Neuronal stem cell (in vitro differentiated cells): ENCODE data around the gene SYNGR3.
"Not testable (repeated sequence)": the region's sequence is repeated elsewhere in the genome, so short reads cannot be mapped to it uniquely, and the experiment has no call there.

Experiments used
- DNase-seq: peaks from one replicate; pipeline ENCODE4 v3.0.0-alpha.2; 2013; ENCODE audit warnings: low spot score
- H2AFZ ChIP-seq: one replicate; pipeline ENCODE4 v1.6.1; 2013; ENCODE audit warnings: mild to moderate bottlenecking, low read length, inconsistent platforms
- H2AK5ac ChIP-seq: 2 replicates; pipeline ENCODE4 v1.6.1; 2013; ENCODE audit warnings: low read depth, mild to moderate bottlenecking, inconsistent platforms, low read length, moderate library complexity, mixed read lengths
- H2BK120ac ChIP-seq: 2 replicates; pipeline ENCODE4 v1.6.1; 2013; ENCODE audit warnings: low read depth, mild to moderate bottlenecking, inconsistent platforms, low read length, moderate library complexity, mixed read lengths
- H2BK12ac ChIP-seq: one replicate; pipeline ENCODE4 v1.6.1; 2013; ENCODE audit warnings: low read length, inconsistent platforms
- H2BK15ac ChIP-seq: 2 replicates; pipeline ENCODE4 v1.6.1; 2013; ENCODE audit warnings: mild to moderate bottlenecking, low read length, inconsistent platforms, mixed read lengths
- H2BK5ac ChIP-seq: one replicate; pipeline ENCODE4 v1.6.1; 2013; ENCODE audit warnings: inconsistent platforms, mild to moderate bottlenecking, low read length, moderate library complexity
- H3K14ac ChIP-seq: one replicate; pipeline ENCODE4 v1.6.1; 2013; ENCODE audit warnings: low read length, inconsistent platforms
- H3K18ac ChIP-seq: 2 replicates; pipeline ENCODE4 v1.6.1; 2013; ENCODE audit warnings: low read length, inconsistent platforms
- H3K23ac ChIP-seq: 2 replicates; pipeline ENCODE4 v1.6.1; 2013; ENCODE audit warnings: low read depth, mild to moderate bottlenecking, mixed read lengths, low read length, inconsistent platforms; ENCODE audit not compliant: poor library complexity
- H3K27ac ChIP-seq: replicated peaks from 3 replicates; pipeline ENCODE4 v1.5.1; 2013; ENCODE audit warnings: low read length, inconsistent platforms
- H3K27me3 ChIP-seq, 3 experiments: 2 replicates each; pipeline ENCODE4 v1.6.1; 2013; ENCODE audit warnings: low read length in 3 of 3, mild to moderate bottlenecking in 2 of 3, inconsistent platforms in 1 of 3, low read depth in 1 of 3, mixed read lengths in 1 of 3, moderate library complexity in 1 of 3; ENCODE audit not compliant: control insufficient read depth in 3 of 3, insufficient read depth in 3 of 3
- H3K36me3 ChIP-seq, 2 donors: replicated peaks in 1 of 2; 2 replicates each; pipeline ENCODE4 v1.6.1; 2013; ENCODE audit warnings: low read length in 2 of 2; ENCODE audit not compliant: control insufficient read depth in 2 of 2, insufficient read depth in 2 of 2
- H3K4ac ChIP-seq: 2 replicates; pipeline ENCODE4 v1.6.1; 2013; ENCODE audit warnings: inconsistent platforms, mild to moderate bottlenecking, low read length, moderate library complexity
- H3K4me1 ChIP-seq, 2 donors: 1 replicate in 1 of 2; 2 replicates in 1 of 2; pipeline ENCODE4 v1.6.1; 2013; ENCODE audit warnings: low read length in 2 of 2, low read depth in 1 of 2; ENCODE audit not compliant: control insufficient read depth in 2 of 2, insufficient read depth in 1 of 2
- H3K4me2 ChIP-seq: one replicate; pipeline ENCODE4 v1.6.1; 2013; ENCODE audit warnings: mild to moderate bottlenecking, low read length, inconsistent platforms; ENCODE audit not compliant: insufficient read depth, poor library complexity, severe bottlenecking
- H3K4me3 ChIP-seq, 2 donors: 2 replicates each; pipeline ENCODE4 v1.5.1; 2013; ENCODE audit warnings: low read length in 2 of 2, mild to moderate bottlenecking in 2 of 2, inconsistent platforms in 1 of 2, moderate library complexity in 1 of 2
- H3K79me1 ChIP-seq: one replicate; pipeline ENCODE4 v1.6.1; 2013; ENCODE audit warnings: low read depth, mild to moderate bottlenecking, inconsistent platforms, low read length, moderate library complexity
- H3K9ac ChIP-seq: one replicate; pipeline ENCODE4 v1.6.1; 2013; ENCODE audit warnings: mild to moderate bottlenecking, low read depth, low read length, inconsistent platforms; ENCODE audit not compliant: poor library complexity
- H3K9me3 ChIP-seq, 2 donors: replicated peaks in 1 of 2; 2 replicates each; pipeline versions ENCODE3 to v1.6.1; 2013; ENCODE audit warnings: low read length in 2 of 2, mild to moderate bottlenecking in 2 of 2, inconsistent platforms in 1 of 2, low read depth in 1 of 2, mixed read lengths in 1 of 2, moderate library complexity in 1 of 2; ENCODE audit not compliant: control insufficient read depth in 2 of 2, insufficient read depth in 1 of 2
- H4K8ac ChIP-seq: one replicate; pipeline ENCODE4 v1.6.1; 2013; ENCODE audit warnings: low read depth, mild to moderate bottlenecking, inconsistent platforms, low read length, moderate library complexity
- H4K91ac ChIP-seq: one replicate; pipeline ENCODE4 v1.6.1; 2013; ENCODE audit warnings: low read length, low read depth, mild to moderate bottlenecking, inconsistent platforms; ENCODE audit not compliant: poor library complexity
- WGBS, 2 donors: extraction: QIAGEN DNeasy Blood & Tissue Kit; methylation state at CpG; one replicate each; pipeline ENCODE4 v1.1.7; 2013; ENCODE audit warnings: missing lambda C conversion rate in 2 of 2, mixed read lengths in 1 of 2; ENCODE audit not compliant: insufficient read length in 2 of 2, insufficient replicate concordance in 1 of 2; ENCODE audit errors: extremely low coverage in 2 of 2; 5-methylcytosine and 5-hydroxymethylcytosine counted together

Gene SYNGR3

GRCh38 chr16:1958143-1958491, 31.7 kb upstream of the SYNGR3 start:
- no CpG with 5 or more reads among the region's 30 CpGs for WGBS, 2 donors
- not testable (repeated sequence) for H2BK15ac ChIP-seq, H3K27me3 ChIP-seq, H3K9ac ChIP-seq, H2AFZ ChIP-seq, H3K23ac ChIP-seq, H3K4me2 ChIP-seq, H3K9me3 ChIP-seq, H3K4me1 ChIP-seq, DNase-seq, H2AK5ac ChIP-seq, H3K27ac ChIP-seq, H3K18ac ChIP-seq, H2BK12ac ChIP-seq, H2BK120ac ChIP-seq, H3K4me3 ChIP-seq, H3K79me1 ChIP-seq, H4K91ac ChIP-seq, H4K8ac ChIP-seq, H2BK5ac ChIP-seq, H3K14ac ChIP-seq, H3K4ac ChIP-seq
- peaks cover 13 to 25% of the 10 kb centered on the region in 2 donors for H3K36me3 ChIP-seq

- H4K91ac ChIP-seq: no peak overlapping the region
- H3K9me3 ChIP-seq: no peaks in the 10 kb centered on the region
- no CpG with 5 or more reads among the region's 14 CpGs for WGBS, 2 donors
- peak overlapping the region; percentile 50 for H2BK15ac ChIP-seq
- peak overlapping the region; percentile 16 to 77 for H3K4me3 ChIP-seq
- H3K36me3 ChIP-seq: peaks cover 17 to 32% of the 10 kb centered on the region in 2 donors
- peak overlapping the region; percentile 70 for H4K8ac ChIP-seq
- peak overlapping the region; percentile 47 for H3K23ac ChIP-seq
- no peak overlapping the region for H2BK5ac ChIP-seq
- peak overlapping the region; percentile 81 for H3K18ac ChIP-seq
- peak overlapping the region; percentile 45 for H3K4me2 ChIP-seq
- H2BK120ac ChIP-seq: no peak overlapping the region
- peak overlapping the region; percentile 14 for H3K4ac ChIP-seq
- peak overlapping the region; percentile 85 for H2AK5ac ChIP-seq
- DNase-seq: no peak
- H2BK12ac ChIP-seq: no peak overlapping the region
- no peak overlapping the region for H3K27ac ChIP-seq
- no peak overlapping the region for H3K14ac ChIP-seq
- peak overlapping the region; percentile 94 for H2AFZ ChIP-seq
- H3K27me3 ChIP-seq: no peaks in the 10 kb centered on the region
- peaks cover 6% of the 10 kb centered on the region for H3K79me1 ChIP-seq
- peaks cover 7 to 9% of the 10 kb centered on the region in 2 donors for H3K4me1 ChIP-seq
- H3K9ac ChIP-seq: no peak overlapping the region
Measured at GRCh38 chr16:1958715-1959268, 31.0 kb upstream of the SYNGR3 start.

DNA sequence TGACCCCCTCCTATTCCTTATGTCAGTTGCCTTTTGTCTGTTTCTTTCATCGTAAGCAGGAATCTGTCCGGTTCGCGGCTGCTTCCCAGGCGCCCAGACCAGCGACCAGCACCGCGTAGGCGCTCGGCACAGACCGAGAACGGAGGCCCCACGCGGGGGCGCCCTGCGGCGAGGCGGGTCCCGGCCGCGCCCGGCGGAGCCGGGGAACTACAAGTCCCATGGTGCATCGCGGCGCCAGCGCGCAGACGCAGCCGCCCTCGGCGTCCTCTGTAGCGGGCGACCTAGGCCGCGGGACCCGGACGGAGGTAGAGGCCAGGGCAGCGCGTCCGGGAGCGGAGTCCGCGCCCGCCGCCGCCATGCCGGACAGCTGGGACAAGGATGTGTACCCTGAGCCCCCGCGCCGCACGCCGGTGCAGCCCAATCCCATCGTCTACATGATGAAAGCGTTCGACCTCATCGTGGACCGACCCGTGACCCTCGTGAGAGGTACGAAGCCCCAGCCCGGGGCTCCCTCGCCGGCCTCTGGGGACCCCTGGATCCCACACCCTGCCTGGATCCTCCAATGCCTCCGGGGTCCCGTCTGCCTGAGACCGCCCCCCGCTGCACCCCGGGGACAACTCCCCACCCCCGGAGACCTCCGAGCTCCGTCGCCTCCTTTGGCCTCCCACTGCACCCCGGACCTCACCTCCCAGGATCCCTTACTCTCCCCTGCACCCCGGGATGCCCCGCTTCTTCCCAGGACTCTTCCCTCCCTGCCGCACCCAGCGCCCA, 30.3 kb upstream of the SYNGR3 start, which contains the start of gene NDUFB10:
Gene NDUFB10 (plus strand): TSS at position 270 of the 771 bp plus-strand sequence. CDS start 87 bp downstream, at position 357.
- peak within 1 kb of the TSS; percentile 78 for H2BK12ac ChIP-seq
- no peaks in the 10 kb centered on the region for H3K9me3 ChIP-seq
- H3K4me2 ChIP-seq: peak within 1 kb of the TSS; percentile 71
- H3K36me3 ChIP-seq: peaks cover 18 to 36% of the 10 kb centered on the region in 2 donors
- H2BK120ac ChIP-seq: no peak within 1 kb of the TSS
- H2AFZ ChIP-seq: peak within 1 kb of the TSS; percentile 94
- DNase-seq: peak; percentile 87
- H4K91ac ChIP-seq: no peak within 1 kb of the TSS
- peak within 1 kb of the TSS; percentile 94 for H3K23ac ChIP-seq
- H2BK5ac ChIP-seq: peak within 1 kb of the TSS; percentile 94
- H2AK5ac ChIP-seq: peak within 1 kb of the TSS; percentile 96
- H2BK15ac ChIP-seq: peak within 1 kb of the TSS; percentile 50
- H3K27ac ChIP-seq: peak within 1 kb of the TSS; percentile 58
- H3K14ac ChIP-seq: peak within 1 kb of the TSS; percentile 97
- no peaks in the 10 kb centered on the region for H3K27me3 ChIP-seq
- peak within 1 kb of the TSS; percentile 32 for H3K4ac ChIP-seq
- H4K8ac ChIP-seq: peak within 1 kb of the TSS; percentile 70
- H3K4me1 ChIP-seq: peaks cover 7 to 9% of the 10 kb centered on the region in 2 donors
- H3K9ac ChIP-seq: peak within 1 kb of the TSS; percentile 95
- H3K18ac ChIP-seq: peak within 1 kb of the TSS; percentile 98
- WGBS, 2 donors: no CpG with 5 or more reads among the region's 79 CpGs
- peaks cover 6% of the 10 kb centered on the region for H3K79me1 ChIP-seq
- peak within 1 kb of the TSS; percentile 77 to 87 for H3K4me3 ChIP-seq
